ENCODE measurements around the gene OBSL1. TPM values are rescaled to one million over a fixed set of nuclear protein-coding genes. Genes with fewer than 3 reads are reported as not detected.

The OBSL1 gene
- total and polyA plus RNA-seq, 4 donors: 34.0 to 75.2 (median 64.0) TPM

DNA sequence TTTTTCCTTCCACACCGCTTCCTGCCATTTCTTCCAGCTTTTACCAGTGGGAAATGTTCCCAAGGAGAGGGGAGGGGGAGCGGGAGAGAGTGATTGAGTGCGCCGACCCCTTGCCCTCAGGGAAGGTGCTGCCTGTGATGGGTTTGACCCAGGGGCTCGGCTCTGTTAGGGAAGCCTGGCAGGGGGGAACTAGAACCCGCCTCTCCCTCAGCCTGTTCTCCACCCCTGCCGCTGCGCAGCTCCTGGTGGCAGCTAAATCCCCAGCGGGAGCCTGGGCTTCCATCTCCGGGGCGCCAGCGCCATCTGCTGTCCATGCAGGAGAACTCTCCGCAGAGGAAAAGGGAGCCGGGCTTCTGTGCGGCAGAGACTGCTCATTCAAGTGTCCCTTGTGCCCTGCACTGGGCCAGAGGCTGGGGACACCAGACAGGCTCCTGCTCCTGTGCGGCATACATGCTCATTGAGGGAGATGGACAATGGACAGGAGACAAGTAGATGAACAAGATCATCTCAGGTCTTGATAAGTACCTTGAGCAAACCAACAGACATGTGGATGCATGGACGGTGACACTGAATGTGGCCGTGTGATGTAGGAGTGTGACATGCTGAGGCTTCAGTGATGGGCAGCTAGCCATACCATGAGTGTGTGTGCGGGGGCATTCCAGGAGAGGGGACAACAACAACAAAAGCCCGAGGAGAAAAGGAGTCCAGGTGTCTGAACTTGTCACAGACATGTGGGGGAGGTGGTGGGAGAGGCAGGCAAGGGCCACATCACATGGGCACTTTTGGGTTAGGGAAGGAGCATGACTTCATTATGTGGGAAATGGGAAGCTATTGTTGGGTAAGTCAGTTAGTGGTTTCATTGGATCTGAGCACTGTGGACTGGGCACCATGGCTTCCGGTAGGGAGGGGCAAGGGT, 41.0 kb downstream of the OBSL1 start:
- Histone ChIP-seq H3K27me3 (ENCODE audit: control insufficient read depth in 3 of 3, insufficient read depth in 3 of 3, low read length in 2 of 3) (peaks cover 0 to 43% (median 22%) of the 10 kb centered on the region in 3 donors), H3K4me3 (no peak overlapping the region), H3K36me3 (ENCODE audit: control insufficient read depth in 4 of 4, insufficient read depth in 4 of 4, low read length in 4 of 4) (no peaks in the 10 kb centered on the region), H3K9ac (ENCODE audit: insufficient read depth in 1 of 2, low read length in 2 of 2) (no peak overlapping the region), H3K27ac (ENCODE audit: low read depth in 1 of 2, low read length in 1 of 2) (no peak overlapping the region), H3K4me1 (ENCODE audit: control insufficient read depth in 5 of 5, insufficient read depth in 5 of 5, low read length in 5 of 5) (peaks cover 0 to 25% (median 0%) of the 10 kb centered on the region in 5 donors), H3K9me3 (ENCODE audit: control insufficient read depth in 4 of 4, insufficient read depth in 3 of 4, low read length in 3 of 4) (no peaks in the 10 kb centered on the region)
- ATAC-seq (ENCODE audit: insufficient read depth, low FRiP score): peak; percentile 93
- TF ChIP-seq, protein P1, sequence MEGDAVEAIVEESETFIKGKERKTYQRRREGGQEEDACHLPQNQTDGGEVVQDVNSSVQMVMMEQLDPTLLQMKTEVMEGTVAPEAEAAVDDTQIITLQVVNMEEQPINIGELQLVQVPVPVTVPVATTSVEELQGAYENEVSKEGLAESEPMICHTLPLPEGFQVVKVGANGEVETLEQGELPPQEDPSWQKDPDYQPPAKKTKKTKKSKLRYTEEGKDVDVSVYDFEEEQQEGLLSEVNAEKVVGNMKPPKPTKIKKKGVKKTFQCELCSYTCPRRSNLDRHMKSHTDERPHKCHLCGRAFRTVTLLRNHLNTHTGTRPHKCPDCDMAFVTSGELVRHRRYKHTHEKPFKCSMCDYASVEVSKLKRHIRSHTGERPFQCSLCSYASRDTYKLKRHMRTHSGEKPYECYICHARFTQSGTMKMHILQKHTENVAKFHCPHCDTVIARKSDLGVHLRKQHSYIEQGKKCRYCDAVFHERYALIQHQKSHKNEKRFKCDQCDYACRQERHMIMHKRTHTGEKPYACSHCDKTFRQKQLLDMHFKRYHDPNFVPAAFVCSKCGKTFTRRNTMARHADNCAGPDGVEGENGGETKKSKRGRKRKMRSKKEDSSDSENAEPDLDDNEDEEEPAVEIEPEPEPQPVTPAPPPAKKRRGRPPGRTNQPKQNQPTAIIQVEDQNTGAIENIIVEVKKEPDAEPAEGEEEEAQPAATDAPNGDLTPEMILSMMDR (IDR thresholded peaks at IDR 0.05; ENCODE audit: control extremely low read depth, extremely low read depth): peak; percentile 96
- peak; percentile 89 to 93 (median 92) for DNase-seq
- WGBS, 2 donors: 15% methylated on average over 21 of the region's 21 CpGs

DNA sequence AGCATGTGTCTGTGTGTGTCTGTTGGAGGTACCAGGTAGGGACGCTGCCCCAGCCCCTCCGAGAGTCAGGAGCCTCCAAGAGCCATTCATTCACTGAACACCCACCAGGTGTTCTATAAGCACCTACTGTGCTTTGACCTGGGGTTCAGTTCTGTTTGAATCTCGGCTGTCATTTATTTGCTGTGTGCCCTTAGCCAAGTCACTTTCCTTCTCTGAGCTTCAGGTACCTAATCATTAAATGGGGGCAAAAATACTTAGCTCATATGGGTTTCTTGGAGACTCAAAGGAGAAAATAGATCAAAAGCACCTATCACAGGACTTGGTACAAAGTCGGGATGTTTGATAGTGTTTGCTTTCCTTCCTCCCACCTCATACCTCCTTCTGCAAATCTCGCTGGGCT, 43.9 kb downstream of the OBSL1 start:
- Histone ChIP-seq H3K36me3 (ENCODE audit: control insufficient read depth in 4 of 4, insufficient read depth in 4 of 4, low read length in 4 of 4) (no peaks in the 10 kb centered on the region), H3K9ac (ENCODE audit: insufficient read depth in 1 of 2, low read length in 2 of 2) (no peak overlapping the region), H3K4me1 (ENCODE audit: control insufficient read depth in 5 of 5, insufficient read depth in 5 of 5, low read length in 5 of 5) (peaks cover 0 to 33% (median 0%) of the 10 kb centered on the region in 5 donors), H3K27me3 (ENCODE audit: control insufficient read depth in 3 of 3, insufficient read depth in 3 of 3, low read length in 2 of 3) (peaks cover 0 to 59% (median 35%) of the 10 kb centered on the region in 3 donors), H3K4me3 (no peak overlapping the region), H3K27ac (ENCODE audit: low read depth in 1 of 2, low read length in 1 of 2) (no peak overlapping the region), H3K9me3 (ENCODE audit: control insufficient read depth in 4 of 4, insufficient read depth in 3 of 4, low read length in 3 of 4) (peaks cover 0 to 2% (median 0%) of the 10 kb centered on the region in 4 donors)
- DNase-seq: no peak
- no peak for ATAC-seq (ENCODE audit: insufficient read depth, low FRiP score)
- WGBS, 2 donors: 55 to 64% methylated on average over 5 of the region's 5 CpGs
- TF ChIP-seq, protein P1 (IDR thresholded peaks at IDR 0.05; ENCODE audit: control extremely low read depth, extremely low read depth): no peak

DNA sequence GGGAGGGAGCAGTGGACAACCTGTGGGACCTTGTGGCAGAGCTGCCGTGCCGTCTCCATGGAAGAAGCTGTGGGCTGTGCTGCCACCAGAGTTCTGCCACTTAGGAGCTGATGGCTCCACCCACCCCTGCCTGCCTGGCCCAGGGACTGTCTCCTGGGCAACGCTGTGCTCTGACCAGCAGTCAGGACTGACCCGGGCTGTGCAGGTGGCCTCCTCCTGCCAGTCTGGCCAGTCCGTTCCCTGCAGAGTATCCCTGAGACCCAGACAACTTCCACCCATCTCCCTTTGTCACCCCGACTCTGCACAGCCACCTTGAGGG, 44.3 kb downstream of the OBSL1 start:
- 39 to 47% methylated on average over 6 of the region's 6 CpGs for WGBS, 2 donors
- H3K4me1 ChIP-seq (ENCODE audit: control insufficient read depth in 5 of 5, insufficient read depth in 5 of 5, low read length in 5 of 5): peaks cover 0 to 34% (median 0%) of the 10 kb centered on the region in 5 donors
- peaks cover 0 to 60% (median 35%) of the 10 kb centered on the region in 3 donors for H3K27me3 ChIP-seq (ENCODE audit: control insufficient read depth in 3 of 3, insufficient read depth in 3 of 3, low read length in 2 of 3)
- TF ChIP-seq, protein P1 (IDR thresholded peaks at IDR 0.05; ENCODE audit: control extremely low read depth, extremely low read depth): no peak
- H3K9ac ChIP-seq (ENCODE audit: insufficient read depth in 1 of 2, low read length in 2 of 2): no peak overlapping the region
- H3K36me3 ChIP-seq (ENCODE audit: control insufficient read depth in 4 of 4, insufficient read depth in 4 of 4, low read length in 4 of 4): no peaks in the 10 kb centered on the region
- H3K4me3 ChIP-seq: no peak overlapping the region
- no peak for DNase-seq
- peaks cover 0 to 2% (median 0%) of the 10 kb centered on the region in 4 donors for H3K9me3 ChIP-seq (ENCODE audit: control insufficient read depth in 4 of 4, insufficient read depth in 3 of 4, low read length in 3 of 4)
- no peak for ATAC-seq (ENCODE audit: insufficient read depth, low FRiP score)
- H3K27ac ChIP-seq (ENCODE audit: low read depth in 1 of 2, low read length in 1 of 2): no peak overlapping the region

Measured in lung (tissue), 12 donors.